GM23338 (cell line): Measurements from ENCODE around the gene ADAM8. TPM values are rescaled to one million over a fixed set of nuclear protein-coding genes. Genes with fewer than 3 reads are reported as not detected.

Experiments used
- ATAC-seq: fragments of 200-7000 bp; cut with Tn5 transposase; 3 replicates; pipeline ENCODE4 v1.9.1; 2020
- DNase-seq: peaks from one replicate; pipeline ENCODE4 v3.0.0-alpha.2; 2015; ENCODE audit warnings: low spot score
- H2AFZ ChIP-seq: fragments of 200-600 bp; sonication (generic); 2 replicates; pipeline ENCODE4 v1.8.0; 2016; ENCODE audit warnings: antibody characterized with exemption, mild to moderate bottlenecking, moderate library complexity
- H3F3A ChIP-seq: fragments of 200-600 bp; sonication (generic); replicated peaks from 2 replicates; pipeline ENCODE4 v1.8.0; 2017; ENCODE audit warnings: antibody characterized with exemption, mixed run types, low read depth
- H3K27ac ChIP-seq: fragments of 200-600 bp; sonication (generic); 2 replicates; pipeline ENCODE4 v1.6.1; 2016; ENCODE audit warnings: low read depth
- H3K27me3 ChIP-seq: fragments of 200-600 bp; sonication (generic); 2 replicates; pipeline ENCODE4 v1.8.0; 2016; ENCODE audit warnings: mild to moderate bottlenecking, mixed run types, moderate library complexity; ENCODE audit not compliant: insufficient read depth
- H3K36me3 ChIP-seq: fragments of 200-600 bp; sonication (generic); 2 replicates; pipeline ENCODE4 v1.8.0; 2016; ENCODE audit warnings: mild to moderate bottlenecking; ENCODE audit not compliant: insufficient read depth
- H3K4me1 ChIP-seq: fragments of 200-600 bp; sonication (generic); 2 replicates; pipeline ENCODE4 v1.8.0; 2016; ENCODE audit warnings: mild to moderate bottlenecking, moderate library complexity; ENCODE audit not compliant: insufficient read depth
- H3K4me2 ChIP-seq: fragments of 200-600 bp; sonication (generic); 2 replicates; pipeline ENCODE4 v1.7.1; 2017; ENCODE audit warnings: mixed run types
- H3K4me3 ChIP-seq: fragments of 200-600 bp; sonication (generic); 2 replicates; pipeline ENCODE4 v1.6.1; 2016; ENCODE audit warnings: mixed run types
- H3K79me2 ChIP-seq: fragments of 200-600 bp; sonication (generic); replicated peaks from 2 replicates; pipeline ENCODE4 v1.8.0; 2017; ENCODE audit warnings: mild to moderate bottlenecking; ENCODE audit not compliant: insufficient read depth
- H3K9me2 ChIP-seq: fragments of 200-600 bp; sonication (generic); 2 replicates; pipeline ENCODE4 v1.8.0; 2017; ENCODE audit not compliant: insufficient read depth
- H4K20me1 ChIP-seq: fragments of 200-600 bp; sonication (generic); replicated peaks from 2 replicates; pipeline ENCODE4 v1.8.0; 2017; ENCODE audit warnings: mild to moderate bottlenecking; ENCODE audit not compliant: insufficient read depth
- H3K27ac Mint-ChIP-seq: 2 replicates; pipeline ENCODE4 v1.8.0; 2020; ENCODE audit warnings: inconsistent platforms, mild to moderate bottlenecking, moderate library complexity, mixed read lengths
- H3K27me3 Mint-ChIP-seq: 3 replicates; pipeline ENCODE4 v1.8.0; 2022; ENCODE audit warnings: low read depth, mild to moderate bottlenecking, moderate library complexity, mixed read lengths, inconsistent platforms; ENCODE audit not compliant: insufficient read depth, poor library complexity
- H3K36me3 Mint-ChIP-seq: 3 replicates; pipeline ENCODE4 v1.8.0; 2021; ENCODE audit warnings: low read depth, mild to moderate bottlenecking, inconsistent platforms, moderate library complexity, mixed read lengths
- H3K4me1 Mint-ChIP-seq: 3 replicates; pipeline ENCODE4 v1.8.0; 2020; ENCODE audit warnings: mild to moderate bottlenecking, inconsistent platforms, mixed read lengths
- H3K4me3 Mint-ChIP-seq: 3 replicates; pipeline ENCODE4 v1.8.0; 2021; ENCODE audit warnings: moderate library complexity, mild to moderate bottlenecking, inconsistent platforms, mixed read lengths
- H3K9me3 Mint-ChIP-seq: 3 replicates; pipeline ENCODE4 v1.8.0; 2020; ENCODE audit warnings: moderate library complexity, mild to moderate bottlenecking, inconsistent platforms, mixed read lengths
- CREB1 ChIP-seq: fragments of 250-450 bp; sonication (Bioruptor Pico); IDR thresholded peaks from 2 replicates; pipeline ENCODE4 v1.5.0; 2020; ENCODE audit warnings: low read depth, mild to moderate bottlenecking, moderate library complexity
- EZH2phosphoT487 ChIP-seq: fragments of 200-600 bp; sonication (generic); IDR thresholded peaks from one replicate; pipeline ENCODE4 v1.8.1; 2018; ENCODE audit warnings: antibody characterized with exemption; ENCODE audit not compliant: unreplicated experiment
- NANOG ChIP-seq: IDR thresholded peaks from 2 replicates; pipeline ENCODE4 v1.6.1; 2016; ENCODE audit warnings: antibody characterized with exemption, borderline replicate concordance
- POLR2AphosphoS5 ChIP-seq: IDR thresholded peaks from 2 replicates; pipeline ENCODE4 v1.6.1; 2016; ENCODE audit warnings: antibody characterized with exemption, low read depth
- REST ChIP-seq: IDR thresholded peaks from one replicate; pipeline ENCODE4 v1.6.1; 2018; ENCODE audit warnings: antibody characterized with exemption; ENCODE audit not compliant: unreplicated experiment
- ZNF331 ChIP-seq: fragments of 250-450 bp; sonication (Bioruptor Pico); IDR thresholded peaks from 2 replicates; pipeline ENCODE4 v1.5.0; 2020; ENCODE audit warnings: low read depth, mild to moderate bottlenecking, moderate library complexity
- ZNF462 ChIP-seq: fragments of 250-450 bp; sonication (Bioruptor Pico); IDR thresholded peaks from 2 replicates; pipeline ENCODE4 v1.5.0; 2020; ENCODE audit warnings: mild to moderate bottlenecking, moderate library complexity
- polyA plus RNA-seq: library from polyadenylated mRNA; unstranded; fragments of >200 nt; fragmentation: Nextera tagmentation; extraction: Ambion mirVana; gene quantifications from 2 replicates; pipeline ENCODE4 v1.2.1, GENCODE V29; 2016
- total RNA-seq: library from RNA; depleted of rRNA; stranded (reverse); fragments of >200 nt; shearing (Covaris generic); gene quantifications from 2 replicates; pipeline ENCODE4 v1.2.3, GENCODE V29; 2014
- TF ChIP-seq, protein P1 (sequence below): IDR thresholded peaks from 2 replicates; pipeline ENCODE4 v1.6.1; 2016; ENCODE audit warnings: antibody characterized with exemption

The ADAM8 gene
- total and polyA plus RNA-seq, 2 experiments from 2014 or later = 1.9 to 5.5 TPM

GRCh38 chr10:133252223-133252552, 24.5 kb downstream of the ADAM8 start:
- H3K79me2 ChIP-seq = no peaks in the 10 kb centered on the region
- no peaks in the 10 kb centered on the region for H3F3A ChIP-seq
- no peak overlapping the region for H3K4me3 ChIP-seq
- Mint-ChIP-seq H3K4me1 (peaks cover 10% of the 10 kb centered on the region), H3K36me3 (no peaks in the 10 kb centered on the region), H3K27me3 (peaks cover 15% of the 10 kb centered on the region), H3K27ac (no peak overlapping the region), H3K4me3 (no peak overlapping the region), H3K9me3 (no peaks in the 10 kb centered on the region; the same call in 1 of the 3 replicates)
- no peak overlapping the region for H3K27ac ChIP-seq
- no peak overlapping the region for H3K4me2 ChIP-seq
- no peaks in the 10 kb centered on the region for H3K36me3 ChIP-seq
- no peaks in the 10 kb centered on the region for H3K9me2 ChIP-seq
- no peak overlapping the region for H2AFZ ChIP-seq
- TF ChIP-seq ZNF462 (CRISPR knock-in tag) (no peak), CREB1 (CRISPR knock-in tag) (no peak), ZNF331 (CRISPR knock-in tag) (no peak), REST (no peak), NANOG (no peak), POLR2AphosphoS5 (no peak), EZH2phosphoT487 (no peak)
- TF ChIP-seq, protein P1, sequence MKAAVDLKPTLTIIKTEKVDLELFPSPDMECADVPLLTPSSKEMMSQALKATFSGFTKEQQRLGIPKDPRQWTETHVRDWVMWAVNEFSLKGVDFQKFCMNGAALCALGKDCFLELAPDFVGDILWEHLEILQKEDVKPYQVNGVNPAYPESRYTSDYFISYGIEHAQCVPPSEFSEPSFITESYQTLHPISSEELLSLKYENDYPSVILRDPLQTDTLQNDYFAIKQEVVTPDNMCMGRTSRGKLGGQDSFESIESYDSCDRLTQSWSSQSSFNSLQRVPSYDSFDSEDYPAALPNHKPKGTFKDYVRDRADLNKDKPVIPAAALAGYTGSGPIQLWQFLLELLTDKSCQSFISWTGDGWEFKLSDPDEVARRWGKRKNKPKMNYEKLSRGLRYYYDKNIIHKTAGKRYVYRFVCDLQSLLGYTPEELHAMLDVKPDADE = no peak
- peaks cover 9% of the 10 kb centered on the region; the same call in 1 of the 2 replicates for H3K4me1 ChIP-seq
- ATAC-seq = no peak
- no peaks in the 10 kb centered on the region for H3K27me3 ChIP-seq
- DNase-seq = no peak
- H4K20me1 ChIP-seq = no peaks in the 10 kb centered on the region
